Smooth muscle cell (in vitro differentiated cells): ENCODE measurements around the gene XIRP2. TPM values are rescaled to one million over a fixed set of nuclear protein-coding genes. Genes with fewer than 3 reads are reported as not detected.

Source experiments
- DNase-seq: peaks from one replicate; lab custom pipeline; 2025; ENCODE audit not compliant: unreplicated experiment; lab: John Stamatoyannopoulos, UW
- H2AFZ ChIP-seq: fragments of 200-600 bp; sonication (generic); 2 replicates; pipeline ENCODE4 v1.6.0; 2016; ENCODE audit warnings: antibody characterized with exemption, low read depth, mild to moderate bottlenecking
- H3F3A ChIP-seq: fragments of 200-600 bp; sonication (generic); 2 replicates; pipeline ENCODE4 v1.6.0; 2017; ENCODE audit warnings: antibody characterized with exemption, low read depth
- H3K27ac ChIP-seq: fragments of 200-600 bp; sonication (generic); 2 replicates; pipeline ENCODE4 v1.5.1; 2016; ENCODE audit warnings: low read depth, mild to moderate bottlenecking
- H3K27me3 ChIP-seq: fragments of 200-600 bp; sonication (generic); 2 replicates; pipeline ENCODE4 v1.6.1; 2016; ENCODE audit warnings: low read depth, mild to moderate bottlenecking
- H3K36me3 ChIP-seq: fragments of 200-600 bp; sonication (generic); 2 replicates; pipeline ENCODE4 v1.5.1; 2016; ENCODE audit warnings: low read depth
- H3K4me1 ChIP-seq: fragments of 200-600 bp; sonication (generic); 2 replicates; pipeline ENCODE4 v1.5.1; 2016; ENCODE audit warnings: low read depth
- H3K4me2 ChIP-seq: fragments of 200-600 bp; sonication (generic); 2 replicates; pipeline ENCODE4 v1.6.0; 2016; ENCODE audit warnings: mild to moderate bottlenecking
- H3K4me3 ChIP-seq: fragments of 200-600 bp; sonication (generic); 2 replicates; pipeline ENCODE4 v1.5.1; 2016; ENCODE audit warnings: mild to moderate bottlenecking
- H3K79me2 ChIP-seq: fragments of 200-600 bp; sonication (generic); 2 replicates; pipeline ENCODE4 v1.6.0; 2016; ENCODE audit warnings: low read depth, mild to moderate bottlenecking
- H3K9ac ChIP-seq: fragments of 200-600 bp; sonication (generic); 2 replicates; pipeline ENCODE4 v1.6.0; 2016; ENCODE audit warnings: low read depth
- H3K9me3 ChIP-seq: fragments of 200-600 bp; sonication (generic); replicated peaks from 2 replicates; pipeline ENCODE4 v1.5.1; 2016; ENCODE audit warnings: low read depth
- H4K20me1 ChIP-seq: fragments of 200-600 bp; sonication (generic); 2 replicates; pipeline ENCODE4 v1.6.0; 2016; ENCODE audit warnings: low read depth
- WGBS: methylation state at CpG from one replicate; pipeline ENCODE4 v1.1.7; 2016; ENCODE audit warnings: low lambda C conversion rate; 5-methylcytosine and 5-hydroxymethylcytosine counted together
- polyA plus RNA-seq: library from polyadenylated mRNA; unstranded; fragments of >200 nt; fragmentation: Nextera tagmentation; extraction: Ambion mirVana; gene quantifications from 2 replicates; pipeline ENCODE4 v1.2.1, GENCODE V29; 2016
- total RNA-seq: library from RNA; depleted of rRNA; stranded (reverse); fragments of >200 nt; gene quantifications from 2 replicates; pipeline ENCODE4 v1.2.3, GENCODE V29; 2014
- TF ChIP-seq, protein P1 (sequence below): fragments of 200-600 bp; sonication (generic); IDR thresholded peaks from 2 replicates; pipeline ENCODE4 v1.5.1; 2017; ENCODE audit warnings: borderline replicate concordance, mild to moderate bottlenecking, antibody characterized with exemption; ENCODE audit not compliant: insufficient read depth, poor library complexity, severe bottlenecking

Gene XIRP2
- total and polyA plus RNA-seq, 2 experiments from 2014 or later = not detected

DNA sequence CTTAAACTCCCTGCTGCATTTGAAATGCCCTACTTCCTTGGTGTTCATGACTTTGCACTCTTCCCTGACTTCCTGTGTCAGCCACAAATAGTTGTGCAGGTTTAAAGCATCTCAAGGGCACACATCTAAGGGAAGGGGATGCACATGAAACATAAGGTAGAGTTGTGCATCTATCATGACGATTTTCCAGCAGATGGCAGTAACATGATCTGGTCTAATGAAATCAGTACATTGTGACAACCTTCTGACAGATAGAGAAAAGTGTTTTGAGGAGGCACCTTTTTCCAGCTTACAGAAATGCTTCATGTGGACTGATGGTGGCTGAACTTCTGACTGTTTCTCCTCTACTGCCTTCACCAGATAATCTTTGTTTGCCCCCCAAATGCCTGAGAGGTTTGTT, 238.9 kb downstream of the XIRP2 start:
- WGBS = 68% methylated on average over 1 of the region's 1 CpG

DNA sequence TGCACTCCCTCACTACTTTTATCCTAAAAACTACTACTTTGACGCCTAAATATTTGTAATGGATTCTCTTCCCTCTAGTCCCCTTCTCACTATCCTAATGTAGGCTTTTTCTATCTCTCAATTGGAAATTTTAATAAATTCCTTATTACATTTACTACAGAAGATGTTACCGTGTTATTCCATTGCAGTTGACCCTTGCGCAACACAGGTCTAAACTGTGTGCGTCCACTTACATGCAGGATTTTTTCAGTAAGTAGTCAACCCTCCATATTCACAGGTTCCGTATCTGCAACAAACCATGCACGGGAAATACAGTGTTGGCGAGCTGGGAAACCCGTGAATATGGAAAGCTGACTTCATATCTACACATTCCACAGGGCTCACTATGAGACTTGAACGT, 239.8 kb downstream of the XIRP2 start:
- TF ChIP-seq, protein P1, sequence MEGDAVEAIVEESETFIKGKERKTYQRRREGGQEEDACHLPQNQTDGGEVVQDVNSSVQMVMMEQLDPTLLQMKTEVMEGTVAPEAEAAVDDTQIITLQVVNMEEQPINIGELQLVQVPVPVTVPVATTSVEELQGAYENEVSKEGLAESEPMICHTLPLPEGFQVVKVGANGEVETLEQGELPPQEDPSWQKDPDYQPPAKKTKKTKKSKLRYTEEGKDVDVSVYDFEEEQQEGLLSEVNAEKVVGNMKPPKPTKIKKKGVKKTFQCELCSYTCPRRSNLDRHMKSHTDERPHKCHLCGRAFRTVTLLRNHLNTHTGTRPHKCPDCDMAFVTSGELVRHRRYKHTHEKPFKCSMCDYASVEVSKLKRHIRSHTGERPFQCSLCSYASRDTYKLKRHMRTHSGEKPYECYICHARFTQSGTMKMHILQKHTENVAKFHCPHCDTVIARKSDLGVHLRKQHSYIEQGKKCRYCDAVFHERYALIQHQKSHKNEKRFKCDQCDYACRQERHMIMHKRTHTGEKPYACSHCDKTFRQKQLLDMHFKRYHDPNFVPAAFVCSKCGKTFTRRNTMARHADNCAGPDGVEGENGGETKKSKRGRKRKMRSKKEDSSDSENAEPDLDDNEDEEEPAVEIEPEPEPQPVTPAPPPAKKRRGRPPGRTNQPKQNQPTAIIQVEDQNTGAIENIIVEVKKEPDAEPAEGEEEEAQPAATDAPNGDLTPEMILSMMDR = no peak
- Histone ChIP-seq H4K20me1 (no peaks in the 10 kb centered on the region), H3K79me2 (no peaks in the 10 kb centered on the region), H3K27me3 (no peaks in the 10 kb centered on the region), H3K9me3 (no peaks in the 10 kb centered on the region), H3K4me3 (no peak overlapping the region), H3K9ac (no peak overlapping the region), H3F3A (no peaks in the 10 kb centered on the region), H3K4me1 (no peaks in the 10 kb centered on the region), H2AFZ (no peak overlapping the region), H3K36me3 (no peaks in the 10 kb centered on the region), H3K27ac (no peak overlapping the region), H3K4me2 (no peak overlapping the region)
- no peak for DNase-seq
- WGBS = 93% methylated on average over 9 of the region's 9 CpGs

More for the DNA sequence above, 238.9 kb downstream of the XIRP2 start:
- Histone ChIP-seq H3K79me2 (no peaks in the 10 kb centered on the region), H3K27me3 (no peaks in the 10 kb centered on the region), H3K4me3 (no peak overlapping the region), H4K20me1 (no peaks in the 10 kb centered on the region), H3K36me3 (no peaks in the 10 kb centered on the region), H3K9ac (no peak overlapping the region), H3K9me3 (no peaks in the 10 kb centered on the region), H3F3A (no peaks in the 10 kb centered on the region), H3K27ac (no peak overlapping the region), H3K4me2 (no peak overlapping the region), H3K4me1 (no peaks in the 10 kb centered on the region), H2AFZ (no peak overlapping the region)
- TF ChIP-seq, protein P1 = no peak
- no peak for DNase-seq

DNA sequence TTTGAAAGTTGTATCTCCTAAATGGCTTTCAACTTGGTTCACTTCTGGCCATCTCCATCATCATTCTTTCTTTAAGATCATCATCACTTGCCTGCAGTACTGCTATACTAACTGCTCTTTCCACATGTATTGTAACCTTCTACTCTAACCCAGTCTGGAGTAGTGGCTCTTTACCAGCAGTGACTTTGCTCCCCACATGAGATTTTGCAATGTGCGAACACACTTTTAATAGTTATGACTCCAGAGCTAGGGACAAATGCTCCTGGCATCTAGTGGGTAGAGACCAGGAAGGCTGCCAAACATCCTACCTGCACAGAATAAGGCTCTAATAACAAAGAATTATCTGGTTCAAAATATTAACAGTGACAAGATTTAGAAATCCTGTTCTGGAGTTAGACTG, 243.8 kb downstream of the XIRP2 start:
- DNase-seq = no peak
- TF ChIP-seq, protein P1 = no peak
- Histone ChIP-seq H3K9ac (no peak overlapping the region), H2AFZ (no peak overlapping the region), H4K20me1 (no peaks in the 10 kb centered on the region), H3K27me3 (no peaks in the 10 kb centered on the region), H3K79me2 (no peaks in the 10 kb centered on the region), H3K4me2 (no peak overlapping the region), H3K4me1 (no peaks in the 10 kb centered on the region), H3K27ac (no peak overlapping the region), H3F3A (no peaks in the 10 kb centered on the region), H3K4me3 (no peak overlapping the region), H3K9me3 (no peaks in the 10 kb centered on the region), H3K36me3 (no peaks in the 10 kb centered on the region)
- WGBS = 100% methylated on average over 1 of the region's 1 CpG

DNA sequence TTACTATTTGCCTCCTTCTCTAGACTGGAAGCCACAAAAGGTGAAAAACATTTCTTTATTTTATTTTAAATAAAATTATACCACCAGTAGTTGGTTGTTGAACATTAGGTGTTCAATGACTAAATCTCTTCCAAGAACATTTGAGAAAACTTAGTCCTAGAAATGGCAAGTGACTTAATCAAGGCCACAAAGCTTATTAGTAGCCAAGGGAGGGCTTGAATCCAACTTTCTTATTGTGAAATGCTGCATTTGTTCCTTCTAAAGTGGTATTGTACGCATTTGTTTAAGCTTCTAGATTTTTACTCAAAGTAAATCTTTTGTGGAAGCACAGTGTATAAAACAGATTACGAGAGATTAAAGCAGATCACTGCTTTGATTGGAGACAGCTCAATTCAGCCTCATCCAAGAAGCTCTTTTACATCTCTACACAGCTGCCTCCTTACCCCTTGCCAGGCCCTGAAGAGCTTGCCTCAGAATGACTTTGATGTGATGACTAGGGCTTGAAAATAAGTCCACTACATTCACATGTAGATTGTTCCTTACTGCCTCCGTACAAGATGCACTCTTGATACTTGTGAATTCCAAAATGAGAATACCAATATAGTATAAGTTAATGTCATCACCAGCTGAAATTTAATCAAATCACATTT, 244.8 kb downstream of the XIRP2 start:
- H3K4me3 ChIP-seq = no peak overlapping the region
- H3K9ac ChIP-seq = no peak overlapping the region
- no peaks in the 10 kb centered on the region for H4K20me1 ChIP-seq
- H3F3A ChIP-seq = no peaks in the 10 kb centered on the region
- no peaks in the 10 kb centered on the region for H3K36me3 ChIP-seq
- H3K4me2 ChIP-seq = no peak overlapping the region
- H3K27ac ChIP-seq = no peak overlapping the region
- no peaks in the 10 kb centered on the region for H3K79me2 ChIP-seq
- no peak for DNase-seq
- H3K9me3 ChIP-seq = no peaks in the 10 kb centered on the region
- H3K27me3 ChIP-seq = no peaks in the 10 kb centered on the region
- H3K4me1 ChIP-seq = no peaks in the 10 kb centered on the region
- TF ChIP-seq, protein P1 = no peak
- no peak overlapping the region for H2AFZ ChIP-seq
- WGBS = 92% methylated on average over 3 of the region's 3 CpGs
